Measurements from ENCODE around the gene MYBPC2. TPM values are rescaled to one million over a fixed set of nuclear protein-coding genes. Genes with fewer than 3 reads are reported as not detected.
A peak's percentile ranks its signal among the peaks of the same experiment; 100 is the strongest.
"Not testable (repeated sequence)": the region's sequence is repeated elsewhere in the genome, so short reads cannot be mapped to it uniquely, and the experiment has no call there.

MYBPC2 gene
- polyA plus RNA-seq, 3 donors, result 0.58 to 0.72 (median 0.67) TPM

- no peak for DNase-seq (ENCODE audit: low read depth in 3 of 3, low spot score in 2 of 3)
Observed at GRCh38 chr19:50427318-50427925, 5.3 kb upstream of the MYBPC2 start.

DNA sequence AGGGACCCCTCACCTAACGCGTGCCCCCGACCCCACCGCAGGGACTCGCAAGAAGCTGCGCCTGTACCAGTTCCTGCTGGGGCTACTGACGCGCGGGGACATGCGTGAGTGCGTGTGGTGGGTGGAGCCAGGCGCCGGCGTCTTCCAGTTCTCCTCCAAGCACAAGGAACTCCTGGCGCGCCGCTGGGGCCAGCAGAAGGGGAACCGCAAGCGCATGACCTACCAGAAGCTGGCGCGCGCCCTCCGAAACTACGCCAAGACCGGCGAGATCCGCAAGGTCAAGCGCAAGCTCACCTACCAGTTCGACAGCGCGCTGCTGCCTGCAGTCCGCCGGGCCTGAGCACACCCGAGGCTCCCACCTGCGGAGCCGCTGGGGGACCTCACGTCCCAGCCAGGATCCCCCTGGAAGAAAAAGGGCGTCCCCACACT is 4.7 kb upstream of the MYBPC2 start:
- peak in 2 of 3 donors; percentile 76 for DNase-seq (ENCODE audit: low read depth in 3 of 3, low spot score in 2 of 3)

GRCh38 chr19:50428772-50429463 is 3.8 kb upstream of the MYBPC2 start:
- no peak for DNase-seq (ENCODE audit: low read depth in 3 of 3, low spot score in 2 of 3)

DNA sequence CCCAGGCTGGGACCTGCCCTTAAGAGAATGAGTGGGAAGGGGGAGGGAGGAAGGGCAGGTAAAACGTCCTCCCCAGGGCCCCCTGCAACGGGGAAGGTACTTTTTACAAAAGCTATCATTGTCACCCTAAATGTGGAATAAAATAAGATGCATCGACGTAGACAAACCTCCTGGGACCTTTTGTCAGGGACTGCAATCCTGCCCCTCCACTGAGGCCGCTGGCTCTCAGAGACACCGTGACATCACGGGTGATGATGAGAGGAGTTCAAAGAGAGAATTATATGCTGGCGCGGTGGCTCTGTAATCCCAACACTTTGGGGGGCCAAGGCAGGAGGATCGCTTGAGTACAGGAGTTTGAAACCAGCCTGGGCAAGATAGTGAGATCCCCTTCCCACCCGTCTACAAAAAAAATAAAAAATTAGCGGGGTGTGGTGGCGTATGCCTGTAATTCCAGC is 1.8 kb upstream of the MYBPC2 start:
- no peak for DNase-seq (ENCODE audit: low read depth in 3 of 3, low spot score in 2 of 3)

DNA sequence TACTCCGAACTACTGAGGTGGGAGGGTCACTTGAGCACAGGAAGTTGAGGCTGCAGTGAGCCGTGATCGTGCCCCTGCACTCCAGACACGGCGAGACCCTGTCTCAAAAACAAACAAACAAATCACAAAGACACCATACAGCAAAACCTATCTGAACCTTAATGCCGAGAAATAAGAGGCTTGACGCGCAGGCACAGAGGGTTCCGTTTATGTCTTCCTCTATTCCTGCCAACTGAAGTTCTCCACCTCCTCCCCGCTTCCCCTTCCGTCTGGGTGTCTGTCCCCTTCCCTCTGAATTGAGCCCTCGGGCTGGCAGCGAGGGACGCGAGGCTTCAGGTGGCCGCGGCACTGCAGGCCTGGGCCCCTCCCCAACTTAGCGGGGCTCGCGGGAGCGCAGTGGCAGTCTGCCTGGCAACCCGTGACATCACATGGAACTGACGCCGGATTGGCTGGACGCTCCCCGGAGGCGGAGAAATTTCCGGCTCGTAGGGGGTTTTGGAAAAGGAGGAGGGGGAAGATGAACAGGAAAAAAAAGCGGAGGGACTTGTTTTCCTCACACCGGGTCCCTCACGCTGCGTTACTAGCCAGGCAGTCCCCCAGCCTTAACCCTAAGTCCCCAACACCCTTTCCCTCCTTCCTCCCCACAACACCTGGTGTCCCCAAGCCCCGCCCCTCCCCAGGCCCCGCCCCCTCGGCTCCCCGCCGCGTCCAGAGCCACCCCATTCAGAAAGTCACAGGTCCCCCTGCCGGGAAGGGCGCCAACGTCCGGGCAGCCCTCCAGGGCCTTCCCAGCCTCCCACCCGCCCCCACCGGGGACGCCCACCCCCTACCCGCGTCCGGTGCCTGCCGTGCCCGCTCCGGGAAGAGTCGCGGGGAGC is 1.1 kb upstream of the MYBPC2 start:
- DNase-seq (ENCODE audit: low read depth in 3 of 3, low spot score in 2 of 3), result peak; percentile 78 to 91 (median 82)

GRCh38 chr19:50433201-50434180 is 799 bp downstream of the MYBPC2 start:
- DNase-seq (ENCODE audit: low read depth in 3 of 3, low spot score in 2 of 3), result no peak

DNA sequence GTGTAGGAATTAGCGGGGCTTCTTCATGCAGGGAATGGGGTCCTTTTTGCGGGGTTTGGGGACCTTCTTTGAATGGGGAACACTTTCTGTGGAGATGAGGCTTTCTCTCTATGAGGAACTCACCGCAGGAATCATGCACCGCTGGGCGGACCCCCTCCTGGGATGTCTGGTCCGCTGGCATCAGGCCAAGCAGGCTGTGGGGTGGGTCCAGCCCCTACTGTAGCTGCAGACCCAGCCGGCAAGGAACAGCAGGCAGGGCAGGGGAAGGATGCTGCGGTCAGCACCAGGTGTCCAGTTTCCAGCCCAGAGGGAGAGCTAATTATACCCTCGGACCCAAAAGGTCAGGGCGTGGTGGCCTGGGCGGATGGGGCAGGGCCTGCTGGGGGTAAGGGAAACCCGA is 1.8 kb downstream of the MYBPC2 start:
- no peak for DNase-seq (ENCODE audit: low read depth in 3 of 3, low spot score in 2 of 3)

DNA sequence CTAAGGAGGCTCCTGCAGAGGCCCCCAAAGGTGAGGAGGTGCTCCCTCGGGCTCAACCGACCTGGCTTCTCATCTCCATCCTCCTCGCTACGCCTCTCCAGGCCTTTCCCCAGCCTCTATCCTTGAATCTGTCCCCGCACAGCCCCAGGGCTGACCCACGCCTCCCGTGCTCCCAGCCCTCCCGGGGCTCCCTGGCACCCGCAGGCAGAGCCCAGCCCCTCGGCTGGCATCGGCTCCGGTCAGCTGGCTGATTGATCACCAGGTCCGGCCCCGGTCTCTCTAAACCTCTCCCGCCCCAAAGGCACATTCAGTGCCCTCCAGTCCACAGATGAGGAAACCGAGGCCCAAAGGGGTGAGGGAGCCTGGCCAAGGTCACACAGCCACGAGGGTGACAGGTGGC is 2.5 kb downstream of the MYBPC2 start:
- no peak for DNase-seq (ENCODE audit: low read depth in 3 of 3, low spot score in 2 of 3)

- no peak for DNase-seq (ENCODE audit: low read depth in 3 of 3, low spot score in 2 of 3)
Observed at GRCh38 chr19:50435627-50436026, 2.9 kb downstream of the MYBPC2 start.

- no peak for DNase-seq (ENCODE audit: low read depth in 3 of 3, low spot score in 2 of 3)
Observed at GRCh38 chr19:50437862-50438449, 5.3 kb downstream of the MYBPC2 start.

GRCh38 chr19:50439130-50439529 is 6.4 kb downstream of the MYBPC2 start:
- not testable (repeated sequence) for DNase-seq (ENCODE audit: low read depth in 3 of 3, low spot score in 2 of 3)

DNA sequence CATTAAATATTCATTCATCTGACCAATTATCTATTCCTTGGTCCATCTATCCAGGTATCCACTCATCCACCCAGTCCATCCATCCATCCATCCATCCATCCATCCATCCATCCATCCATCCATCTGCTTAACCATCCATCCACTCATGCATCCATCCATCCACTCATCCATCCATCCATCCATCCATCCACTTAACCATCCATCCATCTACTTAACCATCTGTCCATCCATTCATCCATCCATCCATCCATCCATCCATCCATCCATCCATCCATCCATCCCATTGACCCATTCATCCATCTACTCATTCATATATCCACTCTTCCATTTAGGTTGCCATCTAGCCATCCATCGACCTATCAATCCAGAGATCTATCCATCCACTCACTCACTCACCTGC is 11.4 kb downstream of the MYBPC2 start:
- DNase-seq (ENCODE audit: low read depth in 3 of 3, low spot score in 2 of 3), result no peak

GRCh38 chr19:50447053-50447452 is 14.4 kb downstream of the MYBPC2 start:
- DNase-seq (ENCODE audit: low read depth in 3 of 3, low spot score in 2 of 3), result no peak

DNA sequence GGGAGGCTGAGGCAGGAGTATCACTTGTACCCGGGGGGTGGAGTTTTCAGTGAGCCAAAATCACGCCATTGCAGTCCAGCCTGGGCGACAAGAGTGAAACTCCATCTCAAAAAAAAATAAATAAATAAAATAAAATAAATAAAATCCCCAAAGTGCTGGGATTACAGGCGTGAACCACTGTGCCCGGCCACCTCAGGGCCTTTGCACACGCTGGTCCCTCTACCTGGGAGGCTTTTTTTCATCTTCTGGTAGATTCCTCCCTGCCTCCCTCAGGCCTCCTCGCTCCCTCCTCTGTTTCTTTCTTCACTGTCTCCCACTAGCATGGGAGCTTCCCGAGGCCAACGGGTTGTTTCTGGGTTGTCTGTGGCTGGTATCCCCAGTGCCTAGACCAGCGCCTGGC is 15.1 kb downstream of the MYBPC2 start:
- no peak for DNase-seq (ENCODE audit: low read depth in 3 of 3, low spot score in 2 of 3)

DNA sequence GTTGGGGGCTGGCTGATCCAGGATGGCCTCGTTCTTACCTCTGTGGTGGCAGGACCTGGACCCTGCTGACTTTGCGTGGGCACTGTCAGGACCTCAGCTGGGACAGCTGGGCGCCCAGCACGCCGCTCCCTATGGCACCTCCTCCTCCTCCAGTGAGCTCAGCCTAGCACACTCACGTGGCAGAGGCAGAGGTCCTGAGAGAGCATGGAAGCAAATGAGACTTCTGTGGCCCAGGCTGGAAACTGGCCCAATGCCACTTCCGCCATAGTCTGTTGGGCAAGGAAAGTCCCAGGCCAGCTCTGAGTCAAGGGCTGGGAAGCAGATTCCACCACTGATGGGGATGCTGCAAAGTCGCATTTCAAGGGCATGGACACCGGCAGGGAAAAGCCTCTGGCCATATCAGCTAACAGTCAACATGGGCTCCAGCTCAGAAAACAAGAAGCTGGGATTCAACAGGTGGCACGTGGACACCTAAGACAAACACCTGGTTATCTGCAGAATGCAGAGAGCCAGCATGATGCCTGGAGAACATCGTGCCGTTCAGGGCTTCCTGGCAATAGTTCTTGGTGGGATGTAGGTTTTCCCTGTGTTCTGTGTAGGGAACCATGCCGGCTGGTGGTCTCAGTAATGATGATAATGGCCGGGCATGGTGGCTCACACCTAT is 16.7 kb downstream of the MYBPC2 start:
- DNase-seq (ENCODE audit: low read depth in 3 of 3, low spot score in 2 of 3), result no peak

GRCh38 chr19:50450369-50451222 is 17.9 kb downstream of the MYBPC2 start:
- no peak for DNase-seq (ENCODE audit: low read depth in 3 of 3, low spot score in 2 of 3)

DNA sequence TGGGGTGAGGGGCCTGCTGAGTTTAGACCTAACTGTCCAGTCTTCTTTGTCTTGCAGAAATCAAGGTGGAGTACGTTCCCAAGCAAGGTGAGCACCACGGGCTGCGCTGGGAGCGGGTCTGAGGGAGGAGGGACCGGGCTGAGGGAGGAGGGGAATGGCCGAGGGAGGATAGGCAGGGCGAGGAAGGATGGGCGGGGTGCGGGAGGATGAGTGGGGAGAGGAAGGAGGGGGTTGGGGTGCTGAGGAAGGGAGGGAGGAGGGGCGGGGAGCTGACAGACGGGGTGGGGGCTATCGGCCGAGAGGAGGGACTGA is 18.5 kb downstream of the MYBPC2 start:
- DNase-seq (ENCODE audit: low read depth in 3 of 3, low spot score in 2 of 3), result no peak

DNA sequence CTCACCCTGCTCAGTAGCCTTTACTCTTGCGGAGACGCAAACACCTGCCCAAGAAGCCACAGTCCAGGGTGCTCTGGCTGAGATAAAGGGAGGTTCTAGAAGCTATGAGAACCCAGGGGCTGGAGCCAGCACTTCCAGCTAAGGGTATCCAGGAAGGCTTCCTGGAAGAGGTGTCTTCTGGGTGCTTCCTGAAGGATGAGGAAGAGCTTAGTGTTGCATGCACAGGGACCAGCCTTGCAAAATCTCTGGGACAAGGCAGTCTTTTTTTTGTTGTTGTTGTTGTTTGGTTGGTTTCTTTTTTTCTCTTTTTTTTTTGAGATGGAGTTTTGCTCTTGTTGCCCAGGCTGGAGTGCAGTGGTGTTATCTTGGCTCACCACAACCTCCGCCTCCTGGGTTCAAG is 20.6 kb downstream of the MYBPC2 start:
- DNase-seq (ENCODE audit: low read depth in 3 of 3, low spot score in 2 of 3), result no peak

DNA sequence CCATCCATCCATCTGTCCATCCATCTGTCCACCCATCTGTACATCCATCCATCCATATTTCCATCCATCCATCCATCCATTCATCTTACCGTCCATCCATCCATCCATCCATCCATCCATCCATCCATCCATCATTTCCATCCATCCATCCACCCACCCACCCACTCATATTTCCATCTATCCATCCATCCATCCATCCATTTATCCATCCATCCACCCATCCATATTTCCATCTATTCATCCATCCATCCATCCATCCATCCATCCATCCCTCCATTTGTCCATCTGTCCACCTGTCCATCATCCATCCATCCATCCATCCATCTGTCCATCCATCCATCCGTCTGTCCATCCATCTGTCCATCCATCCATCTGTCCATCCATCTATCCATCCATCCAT is 23.3 kb downstream of the MYBPC2 start:
- no peak for DNase-seq (ENCODE audit: low read depth in 3 of 3, low spot score in 2 of 3)
